Lower leg skin (tissue), 3 donors: Measurements from ENCODE around the gene CYSLTR2.

ENCODE experiments used
- CTCF ChIP-seq, 3 donors: fragments of 450-650 bp; IDR thresholded peaks; one replicate each; pipeline ENCODE4 v1.5.1; 2016; ENCODE audit warnings: antibody characterized with exemption in 3 of 3, mild to moderate bottlenecking in 3 of 3, moderate library complexity in 2 of 3
- POLR2A ChIP-seq, 2 donors: fragments of 450-650 bp; IDR thresholded peaks; one replicate each; pipeline ENCODE4 v1.6.1; 2016 to 2017; ENCODE audit warnings: antibody characterized with exemption in 2 of 2, mild to moderate bottlenecking in 1 of 2, moderate library complexity in 1 of 2

GRCh38 chr13:48726711-48727110 lies 73.0 kb downstream of the CYSLTR2 start:
- TF ChIP-seq POLR2A (IDR thresholded peaks at IDR 0.05) (no peak), CTCF (IDR thresholded peaks at IDR 0.05) (no peak)
